ENCODE data around the gene SRSF4.

The SRSF4 gene

DNA sequence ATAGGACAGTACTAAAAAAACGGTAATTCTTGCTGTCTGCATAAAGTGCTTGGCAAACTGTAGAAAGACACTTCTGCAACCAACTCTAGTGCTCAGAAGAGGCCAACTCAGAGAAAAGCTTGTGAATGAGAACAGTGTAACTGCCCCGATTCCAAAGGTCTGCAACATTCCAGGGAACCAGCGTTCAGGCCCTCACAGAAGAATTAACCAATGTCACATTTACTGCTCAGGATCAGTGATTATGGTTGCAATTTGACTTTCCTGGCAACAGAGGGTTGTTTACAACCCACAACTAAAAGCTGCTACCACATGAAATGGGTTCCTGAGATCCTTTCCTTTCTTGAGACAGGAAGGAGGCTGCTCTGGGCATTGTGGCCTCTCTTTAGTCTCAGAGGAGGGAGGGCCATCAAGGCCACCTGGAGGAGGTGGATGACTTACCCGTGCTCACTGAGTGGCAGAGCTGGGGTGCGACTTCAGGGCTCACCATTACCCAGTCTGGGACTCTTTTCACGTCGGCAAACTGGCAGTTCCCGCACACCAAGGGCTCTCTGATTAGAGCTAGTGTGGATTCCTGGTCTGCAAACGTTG, 15.3 kb downstream of the SRSF4 start:
- peaks cover 100% of the 10 kb centered on the region for H3K79me2 ChIP-seq (ENCODE audit: insufficient read depth, low read length)
- peak; percentile 81 for ATAC-seq (ENCODE audit: insufficient read depth, low read depth)
- no peaks in the 10 kb centered on the region for H3K9me3 ChIP-seq (ENCODE audit: insufficient read depth, low read length, severe bottlenecking)
- peaks cover 95% of the 10 kb centered on the region for H3K36me3 ChIP-seq (ENCODE audit: insufficient read depth, low read length)
- H3K4me1 ChIP-seq (ENCODE audit: insufficient read depth, low read length): 0 out of 2 replicates have a peak, but pooled peaks cover 6% of the 10 kb centered on the region
- H3K27me3 ChIP-seq (ENCODE audit: insufficient read depth, low read length, poor library complexity): no peaks in the 10 kb centered on the region
- no peak overlapping the region for H3K9ac ChIP-seq (ENCODE audit: low read depth, low read length)
- TF ChIP-seq EZH2 (IDR thresholded peaks at IDR 0.05; ENCODE audit: borderline replicate concordance, low read depth, low read length, severe bottlenecking): no peak
- TF ChIP-seq, protein P1, sequence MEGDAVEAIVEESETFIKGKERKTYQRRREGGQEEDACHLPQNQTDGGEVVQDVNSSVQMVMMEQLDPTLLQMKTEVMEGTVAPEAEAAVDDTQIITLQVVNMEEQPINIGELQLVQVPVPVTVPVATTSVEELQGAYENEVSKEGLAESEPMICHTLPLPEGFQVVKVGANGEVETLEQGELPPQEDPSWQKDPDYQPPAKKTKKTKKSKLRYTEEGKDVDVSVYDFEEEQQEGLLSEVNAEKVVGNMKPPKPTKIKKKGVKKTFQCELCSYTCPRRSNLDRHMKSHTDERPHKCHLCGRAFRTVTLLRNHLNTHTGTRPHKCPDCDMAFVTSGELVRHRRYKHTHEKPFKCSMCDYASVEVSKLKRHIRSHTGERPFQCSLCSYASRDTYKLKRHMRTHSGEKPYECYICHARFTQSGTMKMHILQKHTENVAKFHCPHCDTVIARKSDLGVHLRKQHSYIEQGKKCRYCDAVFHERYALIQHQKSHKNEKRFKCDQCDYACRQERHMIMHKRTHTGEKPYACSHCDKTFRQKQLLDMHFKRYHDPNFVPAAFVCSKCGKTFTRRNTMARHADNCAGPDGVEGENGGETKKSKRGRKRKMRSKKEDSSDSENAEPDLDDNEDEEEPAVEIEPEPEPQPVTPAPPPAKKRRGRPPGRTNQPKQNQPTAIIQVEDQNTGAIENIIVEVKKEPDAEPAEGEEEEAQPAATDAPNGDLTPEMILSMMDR (IDR thresholded peaks at IDR 0.05; ENCODE audit: borderline replicate concordance, extremely low read depth, low read length, poor library complexity, severe bottlenecking): no peak
- H4K20me1 ChIP-seq (ENCODE audit: insufficient read depth, low read length): peaks cover 97% of the 10 kb centered on the region
- no peak overlapping the region; the same call in 1 of the 2 replicates for H3K27ac ChIP-seq (ENCODE audit: low read length)
- no peak overlapping the region for H3K4me2 ChIP-seq (ENCODE audit: insufficient read depth, low read length)
- no peak overlapping the region for H3K4me3 ChIP-seq (ENCODE audit: low read depth in 1 of 2, low read length in 2 of 2)
- no peak overlapping the region for H2AFZ ChIP-seq (ENCODE audit: low read depth, low read length)
- DNase-seq: peak; percentile 53

DNA sequence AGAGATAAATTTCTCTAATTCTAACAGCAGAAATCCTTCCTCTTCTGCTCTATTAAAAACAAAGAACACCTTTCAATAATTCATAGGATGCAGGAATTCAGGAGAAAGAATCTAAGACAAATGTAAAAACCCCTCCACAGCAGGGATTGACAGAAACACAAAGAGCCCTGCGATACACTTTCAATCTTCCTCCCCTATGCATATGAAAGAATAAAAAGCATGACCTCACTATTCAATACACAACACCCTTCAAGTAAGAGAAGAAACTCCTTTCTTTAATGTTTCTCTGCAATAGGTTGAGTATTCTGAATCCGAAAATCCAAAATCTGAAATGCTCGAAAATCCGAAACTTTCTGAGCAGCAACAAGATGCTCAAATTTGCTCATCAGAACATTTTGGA, 17.1 kb downstream of the SRSF4 start:
- Histone ChIP-seq H3K4me3 (ENCODE audit: low read depth in 1 of 2, low read length in 2 of 2) (no peak overlapping the region), H4K20me1 (ENCODE audit: insufficient read depth, low read length) (peaks cover 91% of the 10 kb centered on the region), H3K4me2 (ENCODE audit: insufficient read depth, low read length) (no peak overlapping the region), H3K79me2 (ENCODE audit: insufficient read depth, low read length) (peaks cover 98% of the 10 kb centered on the region), H3K4me1 (ENCODE audit: insufficient read depth, low read length) (0 out of 2 replicates have a peak, but pooled peaks cover 3% of the 10 kb centered on the region), H3K9me3 (ENCODE audit: insufficient read depth, low read length, severe bottlenecking) (no peaks in the 10 kb centered on the region), H3K27me3 (ENCODE audit: insufficient read depth, low read length, poor library complexity) (no peaks in the 10 kb centered on the region), H2AFZ (ENCODE audit: low read depth, low read length) (no peak overlapping the region), H3K9ac (ENCODE audit: low read depth, low read length) (no peak overlapping the region), H3K27ac (ENCODE audit: low read length) (no peak overlapping the region), H3K36me3 (ENCODE audit: insufficient read depth, low read length) (peaks cover 96% of the 10 kb centered on the region)
- no peak for DNase-seq
- no peak for ATAC-seq (ENCODE audit: insufficient read depth, low read depth)
- TF ChIP-seq, protein P1 (IDR thresholded peaks at IDR 0.05; ENCODE audit: borderline replicate concordance, extremely low read depth, low read length, poor library complexity, severe bottlenecking): no peak
- TF ChIP-seq EZH2 (IDR thresholded peaks at IDR 0.05; ENCODE audit: borderline replicate concordance, low read depth, low read length, severe bottlenecking): no peak

DNA sequence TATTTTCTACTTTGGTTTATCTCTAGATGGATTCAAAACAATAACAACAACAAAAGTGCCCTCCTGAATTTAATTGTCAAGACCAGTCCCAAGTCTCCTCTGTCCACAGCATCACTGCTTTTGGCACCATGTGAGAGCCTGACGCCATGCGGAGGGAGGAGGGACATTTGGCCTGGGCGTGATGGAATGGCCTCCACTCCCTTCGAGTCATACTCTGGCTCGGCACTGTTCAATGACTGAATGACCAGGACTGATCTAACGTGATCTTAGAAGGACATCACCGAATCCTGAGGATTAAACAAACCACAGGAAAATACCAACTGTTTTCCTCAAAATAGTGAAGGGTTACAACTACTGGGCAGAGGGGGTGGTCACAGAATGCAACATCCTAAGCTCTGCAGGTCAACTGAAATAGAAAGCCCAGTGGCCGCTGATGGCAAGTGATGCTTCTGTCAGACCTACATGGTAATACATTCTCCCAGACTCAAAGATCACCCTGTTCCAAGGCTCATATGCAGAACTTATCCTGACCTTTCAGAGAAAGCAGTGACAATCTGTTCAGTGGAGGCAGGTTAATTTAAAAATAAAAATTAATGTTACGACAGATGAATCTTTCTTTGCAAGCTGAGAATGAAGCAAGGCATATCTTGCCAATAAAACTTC, 19.1 kb downstream of the SRSF4 start:
- Histone ChIP-seq H3K4me2 (ENCODE audit: insufficient read depth, low read length) (no peak overlapping the region), H3K4me3 (ENCODE audit: low read depth in 1 of 2, low read length in 2 of 2) (no peak overlapping the region), H3K27me3 (ENCODE audit: insufficient read depth, low read length, poor library complexity) (no peaks in the 10 kb centered on the region), H4K20me1 (ENCODE audit: insufficient read depth, low read length) (peaks cover 85% of the 10 kb centered on the region), H3K36me3 (ENCODE audit: insufficient read depth, low read length) (peaks cover 96% of the 10 kb centered on the region), H3K27ac (ENCODE audit: low read length) (no peak overlapping the region), H3K9ac (ENCODE audit: low read depth, low read length) (no peak overlapping the region), H2AFZ (ENCODE audit: low read depth, low read length) (no peak overlapping the region), H3K4me1 (ENCODE audit: insufficient read depth, low read length) (no peaks in the 10 kb centered on the region), H3K79me2 (ENCODE audit: insufficient read depth, low read length) (peaks cover 97% of the 10 kb centered on the region), H3K9me3 (ENCODE audit: insufficient read depth, low read length, severe bottlenecking) (no peaks in the 10 kb centered on the region)
- ATAC-seq (ENCODE audit: insufficient read depth, low read depth) (no peak), DNase-seq (no peak)
- TF ChIP-seq, protein P1 (IDR thresholded peaks at IDR 0.05; ENCODE audit: borderline replicate concordance, extremely low read depth, low read length, poor library complexity, severe bottlenecking): no peak
- TF ChIP-seq EZH2 (IDR thresholded peaks at IDR 0.05; ENCODE audit: borderline replicate concordance, low read depth, low read length, severe bottlenecking): no peak

Measured in DND-41 (cell line).